ENCODE results near the gene NDUFA12. TPM values are rescaled to one million over a fixed set of nuclear protein-coding genes. Genes with fewer than 3 reads are reported as not detected.

Gene NDUFA12
- total RNA-seq, 1 experiment from 2014 or later, result 130 TPM

DNA sequence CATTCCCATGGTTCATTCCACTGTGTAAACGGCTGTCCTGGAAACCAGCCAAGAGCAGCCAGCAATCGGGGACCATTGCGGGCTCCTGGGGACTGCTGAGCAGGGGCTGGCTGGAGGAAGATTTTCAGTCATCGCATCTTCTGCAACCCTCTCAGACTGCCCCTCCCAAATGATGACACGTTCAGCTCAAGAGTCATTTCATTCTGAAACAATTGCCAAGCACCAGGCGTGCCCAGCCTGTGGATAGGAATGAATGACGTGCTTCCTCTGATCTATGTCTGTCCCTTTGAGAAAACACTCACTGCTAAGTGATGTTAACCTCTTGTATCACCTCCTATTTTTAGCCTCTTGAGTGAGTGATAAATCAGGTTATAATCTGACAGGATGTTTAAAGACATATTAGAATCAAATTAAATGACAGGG lies 62.0 kb downstream of the NDUFA12 start:
- POLR2A ChIA-PET (ENCODE audit: unreplicated experiment), result interaction anchor here (0.6 kb wide), 1 partner anchor 32 kb away, joined by 12 read pairs; no protein-coding TSS in a partner anchor
- Histone ChIP-seq H3K36me3 (ENCODE audit: low read depth, low read length) (no peaks in the 10 kb centered on the region), H3K9me2 (replicated peaks; ENCODE audit: low read length) (no peaks in the 10 kb centered on the region), H4K20me1 (ENCODE audit: low read length) (no peaks in the 10 kb centered on the region), H3K9me3 (ENCODE audit: low read length) (no peaks in the 10 kb centered on the region), H3K4me1 (ENCODE audit: insufficient read depth, low read length) (peaks cover 9% of the 10 kb centered on the region; the same call in 1 of the 2 replicates), H3K4me3 (ENCODE audit: low read length) (no peak overlapping the region), H3K9ac (ENCODE audit: low read length) (no peak overlapping the region), H3K27me3 (ENCODE audit: low read length) (no peaks in the 10 kb centered on the region), H2AFZ (ENCODE audit: low read length) (no peak overlapping the region), H3K4me2 (ENCODE audit: low read length) (peak overlapping the region; percentile 8; the same call in 1 of the 2 replicates), H3F3A (ENCODE audit: low read length, unreplicated experiment) (no peaks in the 10 kb centered on the region), H3K79me2 (ENCODE audit: low read length) (no peaks in the 10 kb centered on the region), H3K27ac (ENCODE audit: low read length) (0 out of 2 replicates have a peak overlapping the region, but pooled peaks have one; percentile 32)
- BruUV-seq (replicated peaks), result no TSS peak
- intact Hi-C loops (cut with micrococcal nuclease), result no loop called here
- CTCF ChIA-PET, result no interaction called here
- ATAC-seq, result peak; percentile 87
- TF ChIP-seq EZH2 (IDR thresholded peaks at IDR 0.05; ENCODE audit: low read length, unreplicated experiment) (no peak), CTCF (conservative IDR thresholded peaks at IDR 0.05; ENCODE audit: low read depth, low read length) (no peak), EZH2phosphoT487 (IDR thresholded peaks at IDR 0.05; ENCODE audit: borderline replicate concordance, low read length) (no peak)
- peak; percentile 79 for DNase-seq

GRCh38 chr12:94940771-94941170 lies 62.7 kb downstream of the NDUFA12 start:
- no peak for DNase-seq
- Histone ChIP-seq H3K9ac (ENCODE audit: low read length) (no peak overlapping the region), H3K79me2 (ENCODE audit: low read length) (no peaks in the 10 kb centered on the region), H3K27me3 (ENCODE audit: low read length) (no peaks in the 10 kb centered on the region), H3K4me1 (ENCODE audit: insufficient read depth, low read length) (peaks cover 9% of the 10 kb centered on the region; the same call in 1 of the 2 replicates), H4K20me1 (ENCODE audit: low read length) (no peaks in the 10 kb centered on the region), H3K27ac (ENCODE audit: low read length) (no peak overlapping the region), H3K9me3 (ENCODE audit: low read length) (no peaks in the 10 kb centered on the region), H3K4me2 (ENCODE audit: low read length) (peak overlapping the region; percentile 8; the same call in 1 of the 2 replicates), H3K36me3 (ENCODE audit: low read depth, low read length) (no peaks in the 10 kb centered on the region), H3K9me2 (replicated peaks; ENCODE audit: low read length) (no peaks in the 10 kb centered on the region), H3K4me3 (ENCODE audit: low read length) (no peak overlapping the region), H2AFZ (ENCODE audit: low read length) (no peak overlapping the region), H3F3A (ENCODE audit: low read length, unreplicated experiment) (no peaks in the 10 kb centered on the region)
- intact Hi-C loops (cut with micrococcal nuclease), result no loop called here
- TF ChIP-seq EZH2 (IDR thresholded peaks at IDR 0.05; ENCODE audit: low read length, unreplicated experiment) (no peak), EZH2phosphoT487 (IDR thresholded peaks at IDR 0.05; ENCODE audit: borderline replicate concordance, low read length) (no peak), CTCF (conservative IDR thresholded peaks at IDR 0.05; ENCODE audit: low read depth, low read length) (no peak)
- ChIA-PET POLR2A (ENCODE audit: unreplicated experiment) (interaction anchor here (0.6 kb wide), 1 partner anchor 33 kb away, joined by 12 read pairs; no protein-coding TSS in a partner anchor), CTCF (no interaction called here)
- no TSS peak for BruUV-seq (replicated peaks)
- no peak for ATAC-seq

GRCh38 chr12:94938583-94938982 lies 64.9 kb downstream of the NDUFA12 start:
- Histone ChIP-seq H3K36me3 (ENCODE audit: low read depth, low read length) (no peaks in the 10 kb centered on the region), H3K27me3 (ENCODE audit: low read length) (no peaks in the 10 kb centered on the region), H3K27ac (ENCODE audit: low read length) (no peak overlapping the region), H3K4me2 (ENCODE audit: low read length) (no peak overlapping the region), H4K20me1 (ENCODE audit: low read length) (no peaks in the 10 kb centered on the region), H3K9ac (ENCODE audit: low read length) (no peak overlapping the region), H3K4me1 (ENCODE audit: insufficient read depth, low read length) (peaks cover 9% of the 10 kb centered on the region; the same call in 1 of the 2 replicates), H3F3A (ENCODE audit: low read length, unreplicated experiment) (no peaks in the 10 kb centered on the region), H3K4me3 (ENCODE audit: low read length) (no peak overlapping the region), H3K9me3 (ENCODE audit: low read length) (no peaks in the 10 kb centered on the region), H2AFZ (ENCODE audit: low read length) (no peak overlapping the region), H3K9me2 (replicated peaks; ENCODE audit: low read length) (no peaks in the 10 kb centered on the region), H3K79me2 (ENCODE audit: low read length) (no peaks in the 10 kb centered on the region)
- ChIA-PET POLR2A (ENCODE audit: unreplicated experiment) (no interaction called here), CTCF (no interaction called here)
- intact Hi-C loops (cut with micrococcal nuclease), result no loop called here
- BruUV-seq (replicated peaks), result no TSS peak
- ATAC-seq, result no peak
- TF ChIP-seq EZH2phosphoT487 (IDR thresholded peaks at IDR 0.05; ENCODE audit: borderline replicate concordance, low read length) (no peak), EZH2 (IDR thresholded peaks at IDR 0.05; ENCODE audit: low read length, unreplicated experiment) (no peak), CTCF (conservative IDR thresholded peaks at IDR 0.05; ENCODE audit: low read depth, low read length) (no peak)
- DNase-seq, result no peak

All from PC-3 (cell line).